Activated naive CD4-positive, alpha-beta T cell treated with anti-CD3 and anti-CD28 coated beads, Interleukin-2, amount 10 ng/mL, durations not matched to agents 7 days and 5 days (primary cell): ENCODE data around the gene CCDC197.
A peak's percentile ranks its signal among the peaks of the same experiment; 100 is the strongest.

Experiments
- CTCF ChIA-PET: fragments of 350-600 bp; sonication (Branson Sonifier 250); formaldehyde crosslinking; loops from one replicate; lab custom pipeline; 2021; ENCODE audit warnings: antibody characterized with exemption; lab: Charles Lee
- DNase-seq: peaks from one replicate; pipeline ENCODE4 v3.0.0-alpha.2; 2020
- H3K27ac Mint-ChIP-seq: one replicate; pipeline ENCODE4 v1.8.0; 2021; ENCODE audit warnings: mild to moderate bottlenecking, moderate library complexity, mixed read lengths
- H3K27me3 Mint-ChIP-seq: one replicate; pipeline ENCODE4 v1.8.0; 2021; ENCODE audit warnings: mild to moderate bottlenecking, mixed read lengths
- H3K36me3 Mint-ChIP-seq: one replicate; pipeline ENCODE4 v1.8.0; 2021; ENCODE audit warnings: mixed read lengths
- H3K4me1 Mint-ChIP-seq: one replicate; pipeline ENCODE4 v1.8.0; 2021; ENCODE audit warnings: mixed read lengths
- H3K4me3 Mint-ChIP-seq: one replicate; pipeline ENCODE4 v1.8.0; 2021; ENCODE audit warnings: mild to moderate bottlenecking, moderate library complexity, mixed read lengths
- H3K9me3 Mint-ChIP-seq: one replicate; pipeline ENCODE4 v1.8.0; 2021; ENCODE audit warnings: mixed read lengths

CCDC197 gene

DNA sequence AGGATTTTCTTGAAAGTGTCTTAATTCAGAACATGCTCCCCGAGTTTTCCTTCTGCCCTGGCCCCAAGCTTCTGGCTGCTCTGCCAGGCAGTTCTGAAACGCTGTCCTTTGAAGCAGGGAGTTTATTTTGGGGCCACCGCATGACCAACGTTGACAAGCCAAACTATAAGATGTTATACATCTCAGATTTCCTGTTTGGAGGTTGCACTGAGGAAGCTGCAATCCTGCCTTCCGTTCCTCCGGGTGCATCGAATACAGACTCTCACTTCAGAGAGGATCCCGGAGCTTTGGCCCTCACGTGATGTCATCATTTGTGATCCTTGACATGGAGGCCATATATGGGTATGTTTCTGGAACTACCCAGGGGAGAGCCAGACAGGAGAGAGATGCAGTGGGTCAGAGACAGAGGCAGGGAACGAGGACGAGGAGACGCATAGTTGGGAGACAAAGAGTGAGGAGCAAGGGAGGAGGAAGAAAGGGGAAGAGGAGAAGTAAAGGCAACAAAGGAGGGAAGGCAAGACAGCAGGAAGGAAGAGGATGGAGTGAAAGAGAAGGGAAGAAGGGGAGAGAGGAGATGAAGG is 20.5 kb upstream of the CCDC197 start, which contains the start of gene ASB2:
Gene ASB2 (minus strand): TSS at position 94 of the 581 bp plus-strand sequence. CDS start 12,031 bp downstream, outside the sequence.
- no peaks in the 10 kb centered on the region for H3K27me3 Mint-ChIP-seq
- CTCF ChIA-PET = interaction anchor here (1.3 to 12.7 kb wide), 3 partner anchors 20 to 37 kb away, joined by 3 to 181 read pairs (median 27); partner anchors contain the start of gene CCDC197
- peaks cover 36% of the 10 kb centered on the region for H3K9me3 Mint-ChIP-seq
- peak within 1 kb of the TSS; percentile 79 for H3K4me3 Mint-ChIP-seq
- DNase-seq = peak; percentile 59
- H3K4me1 Mint-ChIP-seq = peaks cover 90% of the 10 kb centered on the region
- H3K36me3 Mint-ChIP-seq = peaks cover 51% of the 10 kb centered on the region
- peak within 1 kb of the TSS; percentile 95 for H3K27ac Mint-ChIP-seq

DNA sequence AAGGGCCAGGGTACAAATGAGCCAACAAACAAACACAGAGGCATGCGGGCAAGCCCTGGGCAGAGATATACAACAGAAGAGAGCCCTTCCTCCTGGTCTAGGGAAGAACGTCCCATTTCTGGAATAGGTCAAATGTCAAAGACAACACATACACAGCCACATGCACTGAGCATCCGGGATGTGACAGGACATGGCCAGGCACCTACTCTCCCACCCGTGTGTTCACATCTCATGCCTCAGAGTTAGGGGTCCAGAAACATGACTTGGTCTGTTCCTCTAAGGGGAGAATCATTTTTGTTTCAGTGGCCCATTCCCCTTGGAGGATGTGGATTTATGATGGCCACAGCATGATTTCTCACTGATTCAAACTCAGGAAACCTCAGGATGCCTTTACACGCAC is 19.9 kb upstream of the CCDC197 start:
- CTCF ChIA-PET = interaction anchor here (3.0 to 12.7 kb wide), 2 partner anchors 21 to 38 kb away, joined by 27 to 181 read pairs; no protein-coding TSS in a partner anchor

DNA sequence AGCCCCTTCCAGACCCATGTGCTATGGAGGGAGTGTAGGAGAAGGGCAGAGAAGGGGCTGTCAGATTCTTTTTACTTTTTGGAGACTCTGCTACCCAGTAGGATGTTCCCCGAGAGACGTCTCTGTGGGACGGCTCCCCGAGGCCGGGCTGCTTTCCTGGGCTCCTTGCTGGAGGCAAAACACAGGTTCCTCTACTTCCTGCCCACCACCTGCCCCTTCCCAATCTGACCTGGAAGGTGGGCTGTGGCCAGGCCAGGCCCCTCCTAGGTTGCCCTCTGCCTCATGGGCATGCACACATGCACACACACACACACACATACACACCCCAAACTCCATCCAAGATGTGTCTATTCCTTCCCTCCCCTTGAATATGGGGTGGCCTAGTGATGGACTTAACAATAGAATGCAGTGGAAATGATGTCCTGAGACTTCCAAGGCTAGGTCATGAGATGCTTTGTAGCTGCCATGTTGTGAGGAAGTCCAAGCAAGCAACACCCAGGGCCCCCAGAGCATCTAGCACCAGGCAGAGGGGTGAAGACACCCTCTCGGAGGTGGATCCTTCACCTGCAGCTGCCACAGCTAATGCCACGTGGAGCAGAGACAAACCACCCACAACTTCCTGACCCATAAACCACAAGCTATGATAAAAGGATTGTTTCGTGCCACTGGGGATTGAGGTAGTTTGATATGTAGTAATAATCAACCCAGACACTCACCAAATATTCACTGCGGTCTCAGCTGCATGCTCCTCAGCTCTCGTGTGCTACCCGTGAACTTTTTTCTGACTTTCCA is 19.1 kb upstream of the CCDC197 start:
- H3K9me3 Mint-ChIP-seq = peaks cover 36% of the 10 kb centered on the region
- CTCF ChIA-PET = interaction anchor here (0.9 to 12.7 kb wide), 10 partner anchors 10 to 159 kb away, joined by 3 to 181 read pairs (median 4); partner anchors contain the start of gene CCDC197
- peak overlapping the region; percentile 95 for H3K27ac Mint-ChIP-seq
- peaks cover 77% of the 10 kb centered on the region for H3K4me1 Mint-ChIP-seq
- H3K36me3 Mint-ChIP-seq = peaks cover 50% of the 10 kb centered on the region
- H3K27me3 Mint-ChIP-seq = no peaks in the 10 kb centered on the region
- peak; percentile 84 for DNase-seq
- peak overlapping the region; percentile 79 for H3K4me3 Mint-ChIP-seq

More for the DNA sequence above, 19.9 kb upstream of the CCDC197 start:
- Mint-ChIP-seq H3K4me3 (peak overlapping the region; percentile 79), H3K27me3 (no peaks in the 10 kb centered on the region), H3K4me1 (peaks cover 85% of the 10 kb centered on the region), H3K9me3 (peaks cover 36% of the 10 kb centered on the region), H3K36me3 (peaks cover 51% of the 10 kb centered on the region), H3K27ac (peak overlapping the region; percentile 95)
- DNase-seq = no peak

DNA sequence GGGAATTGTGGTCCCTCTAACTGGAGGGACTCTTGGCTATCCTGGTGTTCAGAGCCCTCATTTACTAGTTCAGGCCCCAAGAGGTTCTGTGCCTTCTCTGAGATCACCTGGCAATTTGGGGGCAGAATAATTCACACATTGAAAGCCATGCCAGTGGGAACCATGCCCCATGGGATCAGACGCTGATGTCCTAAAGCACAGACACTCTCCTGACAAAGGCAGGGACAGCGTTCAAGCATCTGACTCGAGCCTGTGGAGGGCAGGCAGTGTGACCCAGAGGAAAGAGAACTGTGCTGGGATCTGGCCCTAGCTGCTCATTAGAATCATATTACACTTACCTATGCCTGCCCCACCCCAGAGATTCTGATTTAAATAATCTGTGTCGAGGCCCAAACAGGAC is 18.4 kb upstream of the CCDC197 start:
- H3K27ac Mint-ChIP-seq = peak overlapping the region; percentile 95
- H3K27me3 Mint-ChIP-seq = no peaks in the 10 kb centered on the region
- peak overlapping the region; percentile 23 for H3K4me3 Mint-ChIP-seq
- DNase-seq = no peak
- CTCF ChIA-PET = interaction anchor here (0.9 to 12.7 kb wide), 10 partner anchors 11 to 158 kb away, joined by 3 to 181 read pairs (median 4); partner anchors contain the start of gene CCDC197
- H3K9me3 Mint-ChIP-seq = peaks cover 36% of the 10 kb centered on the region
- H3K4me1 Mint-ChIP-seq = peaks cover 70% of the 10 kb centered on the region
- peaks cover 47% of the 10 kb centered on the region for H3K36me3 Mint-ChIP-seq

DNA sequence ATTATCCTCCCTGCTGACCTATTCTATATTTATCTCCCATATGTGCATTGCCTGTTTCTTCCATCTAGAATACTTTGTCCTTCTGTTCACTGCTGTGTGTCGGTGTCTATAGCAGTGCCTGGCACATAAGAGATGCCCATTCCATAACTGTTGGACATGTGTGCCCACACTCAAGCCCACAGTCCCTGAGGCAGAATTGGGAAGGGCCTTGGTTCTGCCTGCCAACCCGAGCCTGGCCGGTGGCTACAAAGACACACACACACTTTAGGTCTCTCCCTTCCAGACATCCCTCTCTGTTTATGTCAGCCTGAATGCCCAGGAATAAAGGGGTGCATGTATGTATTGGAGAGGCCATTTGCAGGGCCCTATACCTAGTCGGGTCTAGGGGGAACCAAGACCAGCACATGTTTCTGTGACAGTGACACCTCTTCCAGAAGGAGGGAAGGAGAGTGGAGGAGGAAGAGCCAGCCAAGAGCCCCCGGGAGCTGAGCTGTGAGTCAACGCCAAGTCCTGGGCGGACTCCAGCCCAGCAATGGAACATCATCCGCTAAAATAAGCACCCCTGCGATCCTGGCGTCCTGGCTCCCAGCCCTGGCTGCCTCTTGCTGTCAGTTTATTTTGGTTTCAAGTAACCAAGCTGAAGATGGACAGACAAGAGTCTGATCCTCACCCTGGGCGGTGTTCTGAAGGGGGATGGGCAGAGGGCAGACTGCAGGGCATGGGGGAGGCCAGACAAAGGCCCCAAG is 16.5 kb upstream of the CCDC197 start:
- peaks cover 54% of the 10 kb centered on the region for H3K4me1 Mint-ChIP-seq
- CTCF ChIA-PET = interaction anchor here (1.6 kb wide), 1 partner anchor 24 kb away, joined by 6 read pairs; no protein-coding TSS in a partner anchor
- H3K36me3 Mint-ChIP-seq = peaks cover 37% of the 10 kb centered on the region
- peaks cover 36% of the 10 kb centered on the region for H3K9me3 Mint-ChIP-seq
- H3K27me3 Mint-ChIP-seq = no peaks in the 10 kb centered on the region
- no peak for DNase-seq
- no peak overlapping the region for H3K4me3 Mint-ChIP-seq
- H3K27ac Mint-ChIP-seq = no peak overlapping the region

DNA sequence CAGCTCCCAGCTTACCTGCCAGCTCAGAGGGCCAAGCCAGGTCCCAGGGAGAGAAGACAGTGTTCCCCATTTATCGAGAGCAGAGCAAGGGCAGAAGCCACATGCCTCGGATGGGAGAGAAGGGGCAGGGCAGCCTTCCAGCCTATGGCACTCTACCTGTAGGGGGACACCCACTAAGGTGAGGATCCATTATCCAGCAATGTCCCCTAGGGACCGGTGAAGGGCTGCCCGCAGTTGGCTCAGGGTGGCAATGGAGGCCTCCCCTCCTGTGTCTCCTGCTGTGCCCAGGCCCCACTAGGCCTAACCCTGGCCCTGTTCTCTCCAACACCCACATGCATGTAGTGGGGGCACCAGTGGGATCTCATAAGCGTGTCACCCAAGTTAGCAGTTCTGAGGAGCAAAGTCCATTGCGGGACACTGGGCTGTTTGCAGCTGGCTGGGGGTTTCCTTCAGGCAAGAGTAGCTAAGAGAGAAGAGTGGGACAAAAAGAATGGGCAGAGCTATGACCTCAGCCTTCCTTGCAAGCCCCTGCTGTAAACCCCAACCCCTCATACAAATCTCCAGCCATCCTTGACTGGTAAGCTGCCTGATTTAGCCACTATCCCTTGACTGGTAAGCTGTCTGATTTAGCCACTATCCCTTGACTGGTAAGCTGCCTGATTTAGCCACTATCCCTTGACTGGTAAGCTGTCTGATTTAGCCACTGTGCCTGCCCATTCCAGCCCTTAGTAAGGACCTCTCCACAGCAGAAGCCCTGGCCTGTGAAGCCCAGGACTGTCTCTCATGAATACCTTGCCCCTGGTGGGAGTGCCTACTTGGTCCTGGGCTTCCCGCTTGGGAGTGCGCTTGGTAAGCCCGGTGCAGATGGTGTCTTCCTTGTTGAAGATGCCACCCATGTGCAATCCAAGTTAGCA is 15.5 kb upstream of the CCDC197 start:
- CTCF ChIA-PET = interaction anchor here (0.5 to 1.6 kb wide), 6 partner anchors 10 to 149 kb away, joined by 3 to 6 read pairs (median 4); no protein-coding TSS in a partner anchor
- Mint-ChIP-seq H3K27ac (peak overlapping the region; percentile 14), H3K4me1 (peaks cover 44% of the 10 kb centered on the region), H3K36me3 (peaks cover 30% of the 10 kb centered on the region), H3K9me3 (peaks cover 30% of the 10 kb centered on the region), H3K27me3 (no peaks in the 10 kb centered on the region), H3K4me3 (no peak overlapping the region)
- DNase-seq = no peak

DNA sequence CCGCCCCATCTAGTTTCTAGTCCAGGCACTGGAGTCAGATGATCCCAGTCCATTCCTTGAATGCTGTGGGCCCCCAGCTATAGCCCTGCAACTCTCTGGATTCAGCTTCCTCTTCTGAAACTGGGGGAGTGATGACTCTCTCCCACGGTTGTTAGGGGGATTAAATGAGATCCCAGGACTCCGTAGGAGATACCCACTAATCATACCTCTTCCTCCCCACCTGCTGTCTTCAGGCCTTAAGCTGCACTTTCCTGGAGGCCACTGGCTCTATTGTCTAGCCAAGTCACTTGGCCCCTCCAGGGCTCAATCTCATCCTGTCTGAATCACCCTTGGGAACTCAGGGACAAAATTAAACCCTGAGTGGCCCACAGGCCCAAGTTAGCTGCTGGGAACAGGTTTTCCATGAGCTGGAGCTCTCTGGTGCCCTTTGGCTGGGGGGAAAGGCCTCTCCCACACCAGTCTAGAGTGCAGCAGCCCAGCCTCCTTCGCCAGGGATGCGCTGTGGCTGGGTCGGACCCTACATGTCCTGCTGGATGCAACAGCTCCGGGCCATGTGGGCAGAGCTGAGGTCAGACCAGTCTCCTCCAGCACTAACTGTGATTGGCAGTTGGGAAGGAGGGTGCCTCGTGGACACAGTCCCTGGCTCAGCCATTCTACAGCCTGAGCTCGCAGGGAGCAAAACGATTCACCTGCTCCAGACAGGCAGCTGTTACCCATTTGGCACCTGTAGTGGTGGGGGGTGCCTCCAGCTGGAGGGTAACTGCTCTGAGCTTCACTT is 14.7 kb upstream of the CCDC197 start:
- Mint-ChIP-seq H3K9me3 (peaks cover 22% of the 10 kb centered on the region), H3K27me3 (no peaks in the 10 kb centered on the region), H3K36me3 (peaks cover 23% of the 10 kb centered on the region), H3K4me1 (peaks cover 36% of the 10 kb centered on the region), H3K4me3 (no peak overlapping the region), H3K27ac (no peak overlapping the region)
- CTCF ChIA-PET = interaction anchor here (0.5 to 2.6 kb wide), 8 partner anchors 11 to 148 kb away, joined by 3 to 15 read pairs (median 4); no protein-coding TSS in a partner anchor
- no peak for DNase-seq

DNA sequence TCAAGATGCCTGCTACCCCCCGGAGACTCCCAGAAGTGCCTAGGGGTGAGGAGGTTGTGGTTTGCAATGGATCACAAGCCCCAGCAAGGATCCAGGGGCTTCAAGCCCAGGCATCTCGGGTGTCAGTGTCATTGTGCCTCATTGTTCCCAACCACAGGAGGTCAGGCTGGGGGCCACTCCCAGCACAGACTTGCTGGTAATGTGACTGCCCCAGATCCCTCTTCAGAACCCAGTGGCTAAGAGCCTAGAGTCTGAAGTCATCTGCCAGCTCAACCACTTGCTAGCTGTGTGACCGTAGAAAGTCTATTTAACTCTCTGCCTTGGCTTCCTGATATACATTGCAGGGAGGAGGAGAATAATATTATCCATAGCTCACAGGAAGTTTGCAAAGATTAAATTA is 13.0 kb upstream of the CCDC197 start:
- H3K4me3 Mint-ChIP-seq = no peak overlapping the region
- H3K9me3 Mint-ChIP-seq = peaks cover 11% of the 10 kb centered on the region
- H3K27ac Mint-ChIP-seq = no peak overlapping the region
- CTCF ChIA-PET = interaction anchor here (0.9 to 3.0 kb wide), 7 partner anchors 11 to 44 kb away, joined by 3 to 21 read pairs (median 5); no protein-coding TSS in a partner anchor
- H3K36me3 Mint-ChIP-seq = peaks cover 9% of the 10 kb centered on the region
- H3K4me1 Mint-ChIP-seq = peaks cover 19% of the 10 kb centered on the region
- no peak for DNase-seq
- no peaks in the 10 kb centered on the region for H3K27me3 Mint-ChIP-seq

DNA sequence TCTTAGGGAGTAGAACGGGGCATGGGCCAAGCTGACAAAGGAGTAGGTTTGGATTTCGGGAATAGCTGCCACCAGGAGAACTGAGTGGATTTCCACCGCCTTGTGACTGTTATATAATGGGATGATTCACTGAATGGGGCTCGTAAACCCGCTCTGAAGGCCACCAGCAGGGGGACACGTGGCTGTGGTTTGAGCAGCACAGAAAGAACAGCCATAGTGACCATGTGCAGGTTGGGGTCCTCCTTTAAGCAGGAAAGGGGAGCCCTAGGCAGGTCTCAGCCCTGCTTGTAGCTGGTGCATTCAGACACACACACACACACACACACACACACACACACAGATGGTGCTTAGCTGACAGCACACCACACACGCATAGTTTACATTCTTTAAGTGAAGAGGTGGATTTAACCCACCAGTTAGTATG is 12.1 kb upstream of the CCDC197 start:
- H3K27me3 Mint-ChIP-seq = no peaks in the 10 kb centered on the region
- H3K27ac Mint-ChIP-seq = no peak overlapping the region
- H3K4me1 Mint-ChIP-seq = peaks cover 15% of the 10 kb centered on the region
- CTCF ChIA-PET = interaction anchor here (0.7 to 3.0 kb wide), 6 partner anchors 12 to 45 kb away, joined by 3 to 21 read pairs (median 5); no protein-coding TSS in a partner anchor
- H3K4me3 Mint-ChIP-seq = no peak overlapping the region
- H3K9me3 Mint-ChIP-seq = peaks cover 7% of the 10 kb centered on the region
- peaks cover 7% of the 10 kb centered on the region for H3K36me3 Mint-ChIP-seq
- no peak for DNase-seq

DNA sequence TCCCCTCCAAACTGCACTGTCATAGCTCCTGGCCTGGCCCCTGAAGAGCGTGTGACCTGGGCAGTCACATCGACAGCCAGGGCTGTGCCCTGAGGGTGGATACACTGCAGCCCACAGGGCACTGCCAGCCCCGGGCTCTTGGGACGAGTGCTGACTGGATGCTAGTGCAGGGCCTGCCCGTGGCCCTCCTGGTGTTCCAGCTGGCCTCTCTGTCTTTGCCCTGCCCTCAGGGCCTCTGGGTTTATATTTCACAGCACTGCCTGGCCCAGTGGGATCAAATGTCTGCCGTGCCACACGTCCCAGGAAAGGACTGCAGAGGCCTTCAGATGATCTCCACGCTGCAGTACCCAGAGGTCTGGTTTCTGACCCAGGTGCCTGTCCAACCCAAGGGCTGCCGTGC is 10.1 kb upstream of the CCDC197 start:
- no peak overlapping the region for H3K4me3 Mint-ChIP-seq
- no peak for DNase-seq
- no peaks in the 10 kb centered on the region for H3K9me3 Mint-ChIP-seq
- peaks cover 7% of the 10 kb centered on the region for H3K27me3 Mint-ChIP-seq
- no peak overlapping the region for H3K27ac Mint-ChIP-seq
- CTCF ChIA-PET = interaction anchor here (1.0 to 3.0 kb wide), 2 partner anchors 13 to 47 kb away, joined by 3 to 21 read pairs; no protein-coding TSS in a partner anchor
- H3K36me3 Mint-ChIP-seq = no peaks in the 10 kb centered on the region
- peaks cover 6% of the 10 kb centered on the region for H3K4me1 Mint-ChIP-seq

DNA sequence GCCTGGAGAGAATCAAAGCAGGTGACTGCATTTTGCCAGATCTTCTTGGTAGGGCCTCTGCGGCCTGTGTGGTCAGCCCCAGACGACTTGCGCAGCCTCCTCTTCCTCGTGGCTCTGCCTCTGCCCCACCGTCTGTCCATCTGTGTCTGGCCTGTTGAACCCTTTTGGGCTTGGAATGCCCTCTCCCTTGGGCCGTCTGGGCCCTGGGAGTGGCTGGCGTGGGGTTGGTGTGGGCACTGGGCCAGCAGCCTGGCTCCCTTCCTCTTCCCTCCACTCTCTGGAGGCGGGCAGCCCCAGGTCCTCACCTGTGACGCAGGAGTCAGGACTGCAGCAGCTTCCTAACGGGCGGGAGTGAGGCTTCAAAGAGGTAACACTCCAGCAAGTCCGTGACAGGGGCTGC is 9.7 kb upstream of the CCDC197 start:
- Mint-ChIP-seq H3K9me3 (no peaks in the 10 kb centered on the region), H3K4me1 (peaks cover 6% of the 10 kb centered on the region), H3K4me3 (no peak overlapping the region), H3K27me3 (peaks cover 10% of the 10 kb centered on the region), H3K27ac (no peak overlapping the region), H3K36me3 (no peaks in the 10 kb centered on the region)
- DNase-seq = no peak
- CTCF ChIA-PET = no interaction called here

DNA sequence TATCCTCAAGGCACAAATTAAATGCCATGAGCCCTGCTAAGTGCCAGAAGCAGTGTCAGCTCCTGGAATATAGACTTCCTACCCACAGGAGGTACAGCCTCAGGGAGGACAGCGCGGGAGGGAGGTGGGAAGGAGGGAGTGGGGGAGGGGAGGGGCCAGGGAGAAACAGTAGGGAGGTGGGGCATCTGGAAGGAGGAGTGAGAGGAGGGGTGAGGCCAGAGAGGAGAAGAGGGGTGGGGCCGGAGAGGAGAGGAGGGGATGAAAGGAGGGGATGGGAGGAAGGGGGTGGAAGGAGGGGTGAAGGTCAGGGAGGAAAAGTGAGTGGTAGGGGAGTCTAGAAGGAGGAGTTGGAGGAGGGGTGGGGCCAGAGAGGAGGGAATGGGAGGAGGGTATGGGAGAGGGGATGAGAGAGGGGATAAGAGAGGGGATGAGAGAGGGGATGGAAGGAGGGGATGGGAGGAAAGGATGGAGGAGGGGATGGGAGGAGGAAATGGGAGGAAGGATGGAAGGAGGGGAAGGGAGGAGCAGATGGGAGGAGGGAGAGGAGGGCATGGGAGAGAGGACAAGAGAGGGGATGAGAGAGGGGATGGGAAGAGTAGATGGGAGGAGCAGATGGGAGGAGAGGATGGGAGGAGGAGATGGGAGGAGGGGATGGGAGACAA is 9.2 kb upstream of the CCDC197 start:
- CTCF ChIA-PET = no interaction called here
- H3K4me1 Mint-ChIP-seq = peaks cover 6% of the 10 kb centered on the region
- peaks cover 14% of the 10 kb centered on the region for H3K27me3 Mint-ChIP-seq
- no peak overlapping the region for H3K27ac Mint-ChIP-seq
- no peak for DNase-seq
- H3K9me3 Mint-ChIP-seq = no peaks in the 10 kb centered on the region
- H3K4me3 Mint-ChIP-seq = no peak overlapping the region
- no peaks in the 10 kb centered on the region for H3K36me3 Mint-ChIP-seq
